ENCODE measurements around the gene RRP12. TPM values are rescaled to one million over a fixed set of nuclear protein-coding genes. Genes with fewer than 3 reads are reported as not detected.

Gene RRP12
- total RNA-seq, 1 donor from 2014 or later = 26.8 TPM

GRCh38 chr10:97334370-97335175 lies 66.6 kb downstream of the RRP12 start, which contains the start of gene FRAT2:
Gene FRAT2, minus strand, starts transcription at chr10:97334729. Its CDS starts 157 bp downstream, at chr10:97334572.
- H3K36me3 Mint-ChIP-seq (ENCODE audit: unreplicated experiment) = peaks cover 4% of the 10 kb centered on the region
- H3K4me1 Mint-ChIP-seq (ENCODE audit: low read depth, unreplicated experiment) = peaks cover 34% of the 10 kb centered on the region
- TF ChIP-seq CTCF (IDR thresholded peaks at IDR 0.05; ENCODE audit: partially characterized antibody, unreplicated experiment) = no peak
- H3K27ac Mint-ChIP-seq (ENCODE audit: unreplicated experiment) = peak within 1 kb of the TSS; percentile 78
- DNase-seq = peak; percentile 87
- peak within 1 kb of the TSS; percentile 96 for H3K4me3 Mint-ChIP-seq (ENCODE audit: unreplicated experiment)
- peaks cover 10% of the 10 kb centered on the region for H3K9me3 Mint-ChIP-seq (ENCODE audit: unreplicated experiment)
- peaks cover 7% of the 10 kb centered on the region for H3K27me3 Mint-ChIP-seq (ENCODE audit: unreplicated experiment)

GRCh38 chr10:97333601-97334369 lies 67.4 kb downstream of the RRP12 start:
- TF ChIP-seq CTCF (IDR thresholded peaks at IDR 0.05; ENCODE audit: partially characterized antibody, unreplicated experiment) = no peak
- peak overlapping the region; percentile 78 for H3K27ac Mint-ChIP-seq (ENCODE audit: unreplicated experiment)
- H3K9me3 Mint-ChIP-seq (ENCODE audit: unreplicated experiment) = peaks cover 10% of the 10 kb centered on the region
- H3K4me1 Mint-ChIP-seq (ENCODE audit: low read depth, unreplicated experiment) = peaks cover 40% of the 10 kb centered on the region
- H3K4me3 Mint-ChIP-seq (ENCODE audit: unreplicated experiment) = peak overlapping the region; percentile 96
- peak; percentile 58 for DNase-seq
- H3K27me3 Mint-ChIP-seq (ENCODE audit: unreplicated experiment) = peaks cover 7% of the 10 kb centered on the region
- H3K36me3 Mint-ChIP-seq (ENCODE audit: unreplicated experiment) = peaks cover 4% of the 10 kb centered on the region

- H3K27me3 Mint-ChIP-seq (ENCODE audit: unreplicated experiment) = peaks cover 7% of the 10 kb centered on the region
- peaks cover 4% of the 10 kb centered on the region for H3K36me3 Mint-ChIP-seq (ENCODE audit: unreplicated experiment)
- no peak for DNase-seq
- no peak for TF ChIP-seq CTCF (IDR thresholded peaks at IDR 0.05; ENCODE audit: partially characterized antibody, unreplicated experiment)
- peak overlapping the region; percentile 96 for H3K4me3 Mint-ChIP-seq (ENCODE audit: unreplicated experiment)
- peak overlapping the region; percentile 78 for H3K27ac Mint-ChIP-seq (ENCODE audit: unreplicated experiment)
- H3K4me1 Mint-ChIP-seq (ENCODE audit: low read depth, unreplicated experiment) = peaks cover 44% of the 10 kb centered on the region
- peaks cover 10% of the 10 kb centered on the region for H3K9me3 Mint-ChIP-seq (ENCODE audit: unreplicated experiment)
Measured at GRCh38 chr10:97333351-97333600, 67.9 kb downstream of the RRP12 start.

- DNase-seq = no peak
- Mint-ChIP-seq H3K4me1 (ENCODE audit: low read depth, unreplicated experiment) (peaks cover 42% of the 10 kb centered on the region), H3K9me3 (ENCODE audit: unreplicated experiment) (peaks cover 10% of the 10 kb centered on the region), H3K4me3 (ENCODE audit: unreplicated experiment) (peak overlapping the region; percentile 96), H3K27ac (ENCODE audit: unreplicated experiment) (peak overlapping the region; percentile 78), H3K36me3 (ENCODE audit: unreplicated experiment) (peaks cover 4% of the 10 kb centered on the region), H3K27me3 (ENCODE audit: unreplicated experiment) (peaks cover 7% of the 10 kb centered on the region)
- no peak for TF ChIP-seq CTCF (IDR thresholded peaks at IDR 0.05; ENCODE audit: partially characterized antibody, unreplicated experiment)
Measured at GRCh38 chr10:97332591-97333350, 68.4 kb downstream of the RRP12 start.

Measured in glutamatergic neuron (in vitro differentiated cells).